Dedifferentiated amniotic fluid mesenchymal stem cell (primary cell): Measurements from ENCODE around the gene SYT11.
"Not testable (repeated sequence)": the region's sequence is repeated elsewhere in the genome, so short reads cannot be mapped to it uniquely, and the experiment has no call there.

ENCODE experiments used
- DNase-seq: peaks from one replicate; pipeline ENCODE4 v3.0.0-alpha.2; 2016; ENCODE audit errors: extremely low spot score

Gene SYT11

GRCh38 chr1:155860970-155861510 lies 1.7 kb downstream of the SYT11 start:
- DNase-seq, result no peak

DNA sequence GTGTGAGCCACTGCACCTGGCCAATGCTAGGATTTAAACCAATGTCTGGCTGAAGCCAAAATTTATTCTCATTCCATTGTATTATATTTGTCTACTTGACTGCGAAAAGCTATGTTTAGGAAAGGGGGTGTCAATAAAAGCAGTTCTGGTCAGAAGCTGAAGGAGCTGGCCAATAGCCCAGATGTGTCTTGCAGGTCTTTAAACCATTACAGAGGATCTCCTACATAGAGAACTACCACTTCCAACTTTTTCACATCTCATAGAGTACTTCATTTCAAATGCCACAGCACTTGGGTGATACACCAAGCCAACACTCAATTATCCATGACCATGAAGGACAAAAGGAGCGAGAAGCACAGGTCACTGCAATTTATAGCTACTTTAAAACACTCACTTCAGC lies 2.5 kb downstream of the SYT11 start:
- DNase-seq, result no peak

DNA sequence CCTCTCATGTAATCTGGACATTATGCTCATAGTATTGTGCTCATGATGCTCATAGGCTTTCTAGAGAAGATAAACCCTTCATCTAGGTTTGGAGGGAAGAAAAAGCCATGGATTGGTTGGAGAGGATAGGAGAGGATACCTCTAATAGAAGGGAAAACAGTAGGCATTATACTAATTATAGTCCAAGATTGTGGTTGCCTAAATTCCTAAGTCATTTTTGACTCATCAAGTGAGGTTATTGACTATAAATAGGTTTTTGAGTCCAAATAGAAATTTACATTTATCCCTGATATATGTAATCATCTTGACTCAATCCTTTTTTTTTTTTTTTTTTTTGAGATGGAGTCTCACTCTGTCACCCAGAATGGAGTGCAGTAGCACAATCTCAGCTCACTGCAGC lies 5.0 kb downstream of the SYT11 start:
- no peak for DNase-seq

DNA sequence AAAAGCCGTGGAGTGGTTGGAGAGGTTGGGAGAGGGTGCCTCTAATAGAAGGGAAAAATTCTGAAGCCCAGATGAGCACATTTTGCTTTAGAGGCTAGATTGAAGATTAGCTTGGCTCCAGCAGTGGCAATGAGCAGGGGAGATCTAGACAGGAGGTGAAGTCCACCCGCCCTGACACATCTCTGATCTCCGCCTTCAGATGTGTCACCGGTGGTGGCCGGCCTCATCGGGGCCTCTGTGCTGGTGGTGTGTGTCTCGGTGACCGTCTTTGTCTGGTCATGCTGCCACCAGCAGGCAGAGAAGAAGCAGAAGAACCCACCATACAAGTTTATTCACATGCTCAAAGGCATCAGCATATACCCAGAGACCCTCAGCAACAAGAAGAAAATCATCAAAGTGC lies 8.4 kb downstream of the SYT11 start:
- no peak for DNase-seq

GRCh38 chr1:155871390-155871789 lies 12.0 kb downstream of the SYT11 start:
- no peak for DNase-seq

- no peak for DNase-seq
Measured at GRCh38 chr1:155872527-155872926, 13.2 kb downstream of the SYT11 start.

DNA sequence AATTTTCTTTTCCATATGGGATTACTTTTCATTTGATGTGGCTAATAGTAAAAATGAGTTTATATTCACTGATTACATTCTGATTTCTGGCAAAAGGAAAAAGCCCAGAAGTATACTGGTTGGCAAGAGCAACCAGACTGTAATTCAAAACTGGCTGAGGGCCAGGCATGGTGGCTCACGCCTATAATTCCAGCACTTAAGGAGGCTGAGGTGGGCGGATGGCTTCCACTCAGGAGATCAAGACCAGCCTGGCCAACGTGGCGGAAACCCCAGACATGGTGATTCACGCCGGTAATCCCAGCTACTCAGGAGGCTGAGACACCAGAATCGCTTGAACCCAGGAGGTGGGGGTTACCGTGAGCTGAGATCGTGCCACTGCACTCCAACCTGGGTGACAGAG lies 14.5 kb downstream of the SYT11 start:
- DNase-seq, result peak; percentile 30

DNA sequence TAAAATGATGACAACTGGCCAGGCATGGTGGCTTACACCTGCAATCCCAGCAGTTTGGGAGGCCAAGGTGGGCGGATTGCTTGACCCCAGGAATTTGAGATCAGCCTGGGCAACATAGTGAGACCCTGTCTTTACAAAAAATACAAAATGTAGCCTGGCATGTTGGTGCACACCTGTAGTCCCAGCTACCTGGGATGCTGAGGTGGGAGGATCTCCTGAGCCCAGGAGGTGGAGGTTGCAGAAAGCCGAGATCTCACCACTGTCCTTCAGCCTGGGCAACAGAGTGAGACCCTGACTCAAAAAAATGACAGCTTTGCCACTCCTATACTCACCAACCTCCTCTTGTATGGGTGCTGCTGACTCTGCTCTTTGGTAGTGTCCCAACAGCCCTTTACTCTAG lies 18.6 kb downstream of the SYT11 start:
- no peak for DNase-seq

DNA sequence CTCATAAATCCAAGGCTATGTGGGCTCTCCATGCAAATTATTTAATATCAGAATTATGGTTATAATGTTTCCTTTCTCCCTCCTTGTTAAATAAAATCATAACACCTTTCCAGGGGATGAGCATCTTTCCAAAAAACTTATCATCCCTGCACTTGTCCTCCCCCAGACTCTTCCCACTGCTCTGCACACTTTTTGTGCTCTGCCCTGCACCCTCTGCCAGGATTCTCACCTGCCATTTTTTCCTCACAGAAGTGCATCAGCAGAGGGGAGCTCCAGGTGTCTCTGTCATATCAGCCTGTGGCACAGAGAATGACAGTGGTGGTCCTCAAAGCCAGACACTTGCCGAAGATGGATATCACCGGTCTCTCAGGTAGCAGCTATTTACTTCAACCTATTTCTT lies 20.9 kb downstream of the SYT11 start:
- no peak for DNase-seq

DNA sequence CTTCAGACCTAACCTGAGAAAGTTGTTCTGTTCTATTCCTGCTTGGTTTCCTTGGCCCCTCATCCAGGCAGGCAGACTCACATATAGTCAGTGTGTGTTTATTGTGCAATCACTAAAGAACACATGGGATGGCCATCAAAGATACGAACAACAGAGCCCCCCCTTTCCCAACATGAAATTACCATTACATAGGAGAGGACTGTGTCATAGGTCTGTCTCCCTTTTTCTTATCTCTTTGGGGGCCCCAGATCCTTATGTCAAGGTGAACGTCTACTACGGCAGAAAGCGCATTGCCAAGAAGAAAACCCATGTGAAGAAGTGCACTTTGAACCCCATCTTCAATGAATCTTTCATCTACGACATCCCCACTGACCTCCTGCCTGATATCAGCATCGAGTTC lies 21.6 kb downstream of the SYT11 start:
- no peak for DNase-seq

- DNase-seq, result no peak
Measured at GRCh38 chr1:155882235-155882634, 22.9 kb downstream of the SYT11 start.

GRCh38 chr1:155882766-155883165 lies 23.4 kb downstream of the SYT11 start:
- DNase-seq, result no peak

DNA sequence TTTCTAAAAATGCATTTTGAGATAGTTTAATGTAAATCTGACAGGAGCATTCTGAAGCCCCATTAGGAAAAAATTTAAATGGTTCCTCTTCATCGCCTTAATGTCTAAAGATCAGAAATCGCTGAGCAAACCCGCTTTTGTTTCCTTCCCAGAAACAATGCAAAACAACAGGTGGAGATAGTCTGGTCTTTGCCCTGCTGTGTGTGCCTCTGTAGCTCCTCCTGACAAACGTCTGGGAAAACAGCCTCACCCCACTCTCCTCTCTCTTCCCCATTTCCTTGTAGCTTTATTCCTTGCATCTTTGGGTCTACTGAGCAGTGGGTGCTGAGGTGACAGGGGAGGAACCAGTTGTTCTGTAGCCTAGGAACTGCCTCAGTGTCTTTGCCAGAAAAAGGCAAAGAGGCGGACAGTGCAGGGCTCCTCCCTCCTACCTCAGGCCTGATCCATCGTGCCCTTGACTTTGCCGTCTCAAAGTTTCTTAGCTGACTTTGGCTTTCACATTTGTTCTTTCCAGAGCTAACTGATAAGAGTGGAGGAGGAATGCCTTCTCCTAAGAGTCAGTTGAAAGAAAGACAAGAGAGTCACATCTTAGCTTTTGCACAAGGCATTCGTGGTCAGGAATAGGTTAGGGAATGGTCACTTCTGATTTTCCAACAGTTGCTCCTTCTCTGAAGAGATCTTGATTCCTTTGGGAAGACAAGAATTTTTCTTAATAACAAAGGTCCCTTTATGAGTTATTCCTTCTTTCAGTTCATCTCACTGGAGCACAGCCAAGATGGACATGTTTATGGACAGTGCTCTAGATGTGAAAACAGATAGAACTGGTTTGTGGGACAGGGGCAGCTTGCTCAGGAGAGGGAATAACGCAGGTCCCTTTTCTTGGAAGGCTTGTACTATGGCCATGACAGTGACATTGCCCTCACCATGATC lies 24.9 kb downstream of the SYT11 start:
- DNase-seq, result no peak

DNA sequence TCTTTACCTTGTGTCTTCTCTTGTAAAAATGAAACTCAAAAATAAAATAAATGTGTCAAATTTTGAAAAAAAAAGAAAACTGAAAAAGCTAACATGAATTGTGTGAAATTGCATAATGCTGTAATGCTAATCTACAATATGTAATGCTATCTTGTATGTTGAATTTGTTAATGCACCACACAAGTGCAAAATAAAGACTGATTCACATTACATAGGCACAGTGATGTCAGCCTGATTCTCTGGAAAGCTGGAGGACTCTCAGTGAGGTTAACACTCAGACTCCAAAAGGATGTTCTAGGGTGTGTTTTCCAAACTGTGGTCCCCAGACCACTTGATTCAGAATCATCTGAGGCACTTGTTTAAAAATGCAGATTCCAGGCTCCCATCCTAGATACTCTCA lies 25.6 kb downstream of the SYT11 start:
- no peak for DNase-seq

- peak; percentile 55 for DNase-seq
Measured at GRCh38 chr1:155888481-155888880, 29.1 kb downstream of the SYT11 start.

- DNase-seq, result peak; percentile 62
Measured at GRCh38 chr1:155889566-155889965, 30.2 kb downstream of the SYT11 start.

DNA sequence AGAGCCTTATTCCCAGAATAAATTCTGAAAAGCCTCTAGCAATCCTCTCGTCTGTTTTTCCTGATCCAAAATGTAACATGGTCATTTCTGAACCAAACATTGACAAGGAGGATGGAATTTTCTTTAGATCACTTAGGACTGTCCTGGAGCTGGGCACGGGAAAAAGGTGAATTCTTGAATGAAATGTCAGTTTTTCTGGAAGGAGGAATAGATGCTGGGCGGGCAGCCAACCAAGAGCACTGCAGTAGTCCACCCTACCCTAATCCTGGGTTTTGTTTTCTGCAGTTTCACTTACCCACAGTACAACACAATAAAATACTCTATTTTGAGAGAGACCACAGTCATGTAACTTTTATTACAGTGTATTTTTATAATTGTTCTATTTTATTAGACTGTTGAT lies 30.9 kb downstream of the SYT11 start:
- no peak for DNase-seq

GRCh38 chr1:155892796-155893195 lies 33.4 kb downstream of the SYT11 start:
- DNase-seq, result peak; percentile 80

- peak; percentile 77 for DNase-seq
Measured at GRCh38 chr1:155893389-155894142, 34.2 kb downstream of the SYT11 start.

- not testable (repeated sequence) for DNase-seq
Measured at GRCh38 chr1:155895617-155896016, 36.2 kb downstream of the SYT11 start.

GRCh38 chr1:155896476-155896875 lies 37.1 kb downstream of the SYT11 start:
- not testable (repeated sequence) for DNase-seq

GRCh38 chr1:155897746-155898145 lies 38.4 kb downstream of the SYT11 start:
- no peak for DNase-seq

DNA sequence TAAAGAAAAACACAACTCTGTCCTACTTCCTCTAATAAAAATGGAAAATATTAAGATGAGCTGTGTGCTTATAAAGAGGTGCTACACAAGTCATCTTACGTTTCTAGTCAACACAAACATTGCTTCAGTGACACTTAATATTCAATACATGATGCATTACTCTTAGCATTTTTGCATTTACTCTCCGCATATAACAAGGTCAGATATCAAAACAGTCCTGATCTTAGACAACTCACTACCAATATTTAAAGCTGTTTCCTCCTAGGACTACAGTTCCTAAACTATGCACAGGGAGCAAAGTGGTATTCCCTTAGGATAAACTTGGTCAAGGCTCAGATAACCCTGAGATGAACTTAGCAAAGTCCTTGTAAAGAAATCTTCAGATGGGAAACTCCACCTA lies 39.5 kb downstream of the SYT11 start:
- DNase-seq, result no peak
